ENCODE results near the gene SFRP4.

Gene SFRP4

GRCh38 chr7:37920849-37921805 is 4.5 kb upstream of the SFRP4 start:
- no peak for TF ChIP-seq JUND (IDR thresholded peaks at IDR 0.05; ENCODE audit: low read depth)
- in situ Hi-C loops (cut with HindIII; ENCODE audit: low pct_unique_long_range_greater_than_20kb, low sequenced_read_pairs): no loop called here
- no peak for DNase-seq (ENCODE audit: low read depth in 1 of 2, low spot score in 1 of 2)

DNA sequence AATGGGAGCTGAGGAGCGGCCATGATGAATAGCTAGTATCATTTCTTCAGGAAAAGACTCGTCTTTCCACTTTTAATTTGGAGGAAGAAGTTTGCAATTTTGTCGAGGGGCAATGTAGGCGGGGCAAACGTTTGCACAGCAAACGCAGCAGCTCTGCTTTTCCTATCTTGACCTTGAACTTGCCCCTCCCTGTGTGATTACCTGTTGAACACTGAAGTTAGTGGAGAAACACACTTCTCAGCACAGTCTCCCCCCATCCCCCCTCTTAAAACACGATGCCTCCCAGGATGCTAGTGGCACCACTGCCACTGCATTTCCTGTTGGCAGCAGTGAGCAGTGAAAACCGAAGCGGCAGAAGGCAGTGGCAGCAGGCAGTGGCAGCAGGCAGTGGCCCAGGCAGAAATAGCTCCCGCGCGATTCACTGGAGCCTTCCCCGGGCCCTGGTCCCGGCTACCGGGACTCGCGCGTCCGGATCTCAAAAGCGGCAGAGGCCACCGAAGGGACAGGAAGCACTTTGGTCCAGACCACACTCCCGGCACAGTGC is 3.8 kb upstream of the SFRP4 start, which contains the start of gene EPDR1:
TSS of gene EPDR1 (plus strand) at position 336 of the 544 bp plus-strand sequence. CDS start 300 bp downstream, outside the sequence.
- DNase-seq (ENCODE audit: low read depth in 1 of 2, low spot score in 1 of 2): peak in 1 of 2 experiments; percentile 18
- in situ Hi-C loops (cut with HindIII; ENCODE audit: low pct_unique_long_range_greater_than_20kb, low sequenced_read_pairs): no loop called here
- no peak for TF ChIP-seq JUND (IDR thresholded peaks at IDR 0.05; ENCODE audit: low read depth)

GRCh38 chr7:37918526-37918925 is 1.9 kb upstream of the SFRP4 start:
- in situ Hi-C loops (cut with HindIII; ENCODE audit: low pct_unique_long_range_greater_than_20kb, low sequenced_read_pairs): no loop called here
- no peak for DNase-seq (ENCODE audit: low read depth in 1 of 2, low spot score in 1 of 2)
- no peak for TF ChIP-seq JUND (IDR thresholded peaks at IDR 0.05; ENCODE audit: low read depth)

- DNase-seq (ENCODE audit: low read depth in 1 of 2, low spot score in 1 of 2): no peak
- no peak for TF ChIP-seq JUND (IDR thresholded peaks at IDR 0.05; ENCODE audit: low read depth)
- in situ Hi-C loops (cut with HindIII; ENCODE audit: low pct_unique_long_range_greater_than_20kb, low sequenced_read_pairs): no loop called here
Observed at GRCh38 chr7:37916017-37916672, 472 bp downstream of the SFRP4 start.

GRCh38 chr7:37915438-37915837 is 1.2 kb downstream of the SFRP4 start:
- in situ Hi-C loops (cut with HindIII; ENCODE audit: low pct_unique_long_range_greater_than_20kb, low sequenced_read_pairs): no loop called here
- no peak for DNase-seq (ENCODE audit: low read depth in 1 of 2, low spot score in 1 of 2)
- TF ChIP-seq JUND (IDR thresholded peaks at IDR 0.05; ENCODE audit: low read depth): no peak

DNA sequence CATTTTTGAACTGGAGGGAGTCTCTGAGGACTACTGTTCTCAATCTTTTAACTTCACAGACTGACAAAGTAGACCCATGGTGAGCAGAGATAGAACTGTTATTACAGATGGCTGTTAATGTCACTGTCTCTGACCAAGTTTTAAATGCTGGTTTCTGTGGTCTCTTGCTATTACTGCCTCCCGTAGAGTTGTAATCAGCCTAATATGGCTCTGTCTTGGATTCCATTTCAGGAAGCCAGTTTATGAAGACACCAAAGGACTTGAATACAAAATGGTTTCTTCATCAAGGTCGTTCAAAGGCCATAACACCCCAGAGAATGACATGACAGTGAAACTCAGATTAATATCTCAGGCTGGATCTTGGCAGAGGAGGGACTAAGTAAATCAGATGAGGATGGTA is 3.9 kb downstream of the SFRP4 start:
- TF ChIP-seq JUND (IDR thresholded peaks at IDR 0.05; ENCODE audit: low read depth): no peak
- DNase-seq (ENCODE audit: low read depth in 1 of 2, low spot score in 1 of 2): no peak
- in situ Hi-C loops (cut with HindIII; ENCODE audit: low pct_unique_long_range_greater_than_20kb, low sequenced_read_pairs): no loop called here

DNA sequence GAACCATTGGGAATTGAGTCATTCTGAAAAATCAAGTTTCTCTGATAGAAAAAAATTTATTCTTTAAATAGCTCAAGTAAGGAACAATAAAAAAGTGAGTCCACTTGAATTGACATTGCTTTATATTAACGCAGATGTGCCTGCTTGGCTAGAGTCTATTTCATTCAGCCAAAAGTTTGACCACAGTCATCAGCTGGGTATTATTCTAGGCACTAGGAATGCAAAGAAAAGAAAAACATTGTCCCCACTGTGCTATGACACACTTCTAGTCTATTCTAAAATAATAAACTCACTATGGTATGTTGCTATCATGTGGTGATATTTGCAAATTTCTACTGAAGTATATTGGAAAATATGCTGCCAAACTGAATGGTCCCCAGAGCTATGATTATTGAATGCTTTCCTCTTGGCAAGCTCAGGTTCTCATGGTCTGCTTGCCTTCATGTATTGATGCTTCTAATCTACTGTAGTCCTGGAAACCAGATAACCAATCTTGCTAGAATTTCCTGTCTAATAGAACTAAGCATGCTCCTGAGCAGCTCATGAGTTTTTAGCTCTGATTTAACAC is 8.3 kb downstream of the SFRP4 start:
- no peak for TF ChIP-seq JUND (IDR thresholded peaks at IDR 0.05; ENCODE audit: low read depth)
- DNase-seq (ENCODE audit: low read depth in 1 of 2, low spot score in 1 of 2): no peak
- in situ Hi-C loops (cut with HindIII; ENCODE audit: low pct_unique_long_range_greater_than_20kb, low sequenced_read_pairs): no loop called here

DNA sequence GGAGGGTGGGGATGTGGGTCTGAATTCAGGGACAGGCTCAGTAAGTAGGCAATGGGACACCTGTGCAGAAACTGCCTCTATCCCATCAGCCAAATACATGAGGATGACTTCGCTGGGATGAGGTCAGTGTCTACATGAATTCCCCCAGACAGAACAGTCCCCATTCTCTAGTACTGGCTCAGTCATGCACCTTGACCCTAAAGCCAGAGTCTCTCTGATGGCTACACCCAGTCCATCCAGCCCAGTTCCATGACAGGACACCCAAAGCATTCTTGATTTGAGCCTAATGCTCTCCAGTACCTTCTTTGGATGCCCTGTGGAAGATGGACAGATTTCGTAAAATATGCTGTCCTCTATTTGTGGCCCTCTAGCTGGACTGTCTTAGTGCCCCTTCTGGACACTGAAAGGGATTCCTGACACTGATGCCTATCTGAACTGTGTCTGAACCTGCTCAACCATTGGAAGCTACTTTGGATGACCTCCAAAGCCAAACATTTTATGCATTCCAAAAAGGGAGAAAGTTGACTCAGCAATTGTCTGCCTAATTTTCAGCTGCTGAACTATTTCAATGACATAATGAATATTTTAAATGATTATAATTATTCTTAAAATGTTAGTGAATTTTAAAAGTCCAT is 14.6 kb downstream of the SFRP4 start:
- no peak for TF ChIP-seq JUND (IDR thresholded peaks at IDR 0.05; ENCODE audit: low read depth)
- in situ Hi-C loops (cut with HindIII; ENCODE audit: low pct_unique_long_range_greater_than_20kb, low sequenced_read_pairs): no loop called here

GRCh38 chr7:37901236-37901827 is 15.3 kb downstream of the SFRP4 start:
- in situ Hi-C loops (cut with HindIII; ENCODE audit: low pct_unique_long_range_greater_than_20kb, low sequenced_read_pairs): no loop called here
- peak; percentile 30 to 61 for DNase-seq (ENCODE audit: low read depth in 1 of 2, low spot score in 1 of 2)
- TF ChIP-seq JUND (IDR thresholded peaks at IDR 0.05; ENCODE audit: low read depth): no peak

More for the DNA sequence above, 14.6 kb downstream of the SFRP4 start:
- peak; percentile 23 to 83 for DNase-seq (ENCODE audit: low read depth in 1 of 2, low spot score in 1 of 2)

- no peak for DNase-seq (ENCODE audit: low read depth in 1 of 2, low spot score in 1 of 2)
- TF ChIP-seq JUND (IDR thresholded peaks at IDR 0.05; ENCODE audit: low read depth): no peak
- in situ Hi-C loops (cut with HindIII; ENCODE audit: low pct_unique_long_range_greater_than_20kb, low sequenced_read_pairs): no loop called here
Observed at GRCh38 chr7:37899712-37900247, 16.8 kb downstream of the SFRP4 start.

DNA sequence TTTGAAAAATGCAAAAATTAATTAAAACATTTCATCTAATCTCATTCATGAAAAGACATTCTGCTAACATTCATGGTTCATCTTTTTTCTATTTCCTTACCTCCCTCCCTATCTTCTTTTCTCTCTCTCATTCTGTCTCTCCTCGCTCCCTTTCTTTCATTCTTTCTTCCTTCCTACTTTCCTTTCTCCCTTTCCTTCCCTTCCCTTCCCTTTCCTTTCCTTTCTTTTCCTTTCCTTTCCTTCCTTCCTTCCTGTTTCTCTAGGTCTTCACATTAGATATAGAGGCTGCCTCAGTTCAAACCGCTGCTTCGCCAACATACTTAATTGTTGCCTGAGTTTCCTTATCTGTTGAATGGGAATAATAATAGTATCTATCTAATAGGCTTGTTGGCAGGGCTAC is 21.9 kb downstream of the SFRP4 start:
- no peak for DNase-seq (ENCODE audit: low read depth in 1 of 2, low spot score in 1 of 2)
- in situ Hi-C loops (cut with HindIII; ENCODE audit: low pct_unique_long_range_greater_than_20kb, low sequenced_read_pairs): no loop called here
- no peak for TF ChIP-seq JUND (IDR thresholded peaks at IDR 0.05; ENCODE audit: low read depth)
